MCF 10A (cell line): Measurements from ENCODE around the gene VAT1L. TPM values are rescaled to one million over a fixed set of nuclear protein-coding genes. Genes with fewer than 3 reads are reported as not detected.

Source experiments
- BruUV-seq: library from RNA; stranded (reverse); fragments of 400-500 nt; replicated peaks from 2 replicates; lab custom pipeline; 2021; lab: Mats Ljungman, UMichigan
- CTCF ChIA-PET: fragments of 300-600 bp; sonication (Branson Sonifier 250); formaldehyde crosslinking; extraction: SDS; loops from one replicate; lab custom pipeline; 2021; ENCODE audit warnings: antibody characterized with exemption, inconsistent platforms; lab: Yijun Ruan, JAX
- POLR2A ChIA-PET: fragments of 300-600, 350-650 bp; sonication (Branson Sonifier 250); formaldehyde crosslinking; extraction: SDS; loops from one replicate; lab custom pipeline; 2020; ENCODE audit warnings: antibody characterized with exemption, inconsistent platforms; lab: Yijun Ruan, JAX
- DNase-seq: peaks from one replicate; pipeline ENCODE4 v3.0.0-alpha.2; 2018; ENCODE audit not compliant: unreplicated experiment
- H3K27ac Mint-ChIP-seq: one replicate; pipeline ENCODE4 v1.8.0; 2022; ENCODE audit warnings: mild to moderate bottlenecking, low read depth, mixed read lengths; ENCODE audit not compliant: unreplicated experiment
- H3K27me3 Mint-ChIP-seq: one replicate; pipeline ENCODE4 v1.8.0; 2022; ENCODE audit warnings: mixed read lengths; ENCODE audit not compliant: insufficient read depth, unreplicated experiment
- H3K36me3 Mint-ChIP-seq: one replicate; pipeline ENCODE4 v1.8.0; 2022; ENCODE audit warnings: mild to moderate bottlenecking, moderate library complexity, mixed read lengths; ENCODE audit not compliant: insufficient read depth, unreplicated experiment
- H3K4me1 Mint-ChIP-seq: one replicate; pipeline ENCODE4 v1.8.0; 2022; ENCODE audit warnings: mixed read lengths; ENCODE audit not compliant: insufficient read depth, unreplicated experiment
- H3K4me3 Mint-ChIP-seq: one replicate; pipeline ENCODE4 v1.8.0; 2022; ENCODE audit warnings: mild to moderate bottlenecking, moderate library complexity, mixed read lengths; ENCODE audit not compliant: unreplicated experiment
- H3K9me3 Mint-ChIP-seq: one replicate; pipeline ENCODE4 v1.8.0; 2022; ENCODE audit warnings: mixed read lengths; ENCODE audit not compliant: unreplicated experiment
- intact Hi-C: fragments of 100-400 bp; cut with micrococcal nuclease; formaldehyde crosslinking; loops from 2 replicates; pipeline ENCODE4 v1.14.1; 2022
- total RNA-seq: library from RNA; stranded (reverse); gene quantifications from 2 replicates; pipeline ENCODE4 v1.2.3, GENCODE V29; 2022
- TF ChIP-seq, protein P1 (sequence below): fragments of 200-600 bp; IDR thresholded peaks from one replicate; pipeline ENCODE4 v1.8.0; 2022; ENCODE audit warnings: antibody characterized with exemption, mild to moderate bottlenecking; ENCODE audit not compliant: unreplicated experiment

VAT1L gene
- total RNA-seq, 1 experiment from 2014 or later: 1.1 TPM

- intact Hi-C loops: loop anchor here (5.0 kb wide), 2 partner anchors 43 to 47 kb away; partner anchors contain the start of gene VAT1L
- Mint-ChIP-seq H3K27me3 (peaks cover 12% of the 10 kb centered on the region), H3K36me3 (no peaks in the 10 kb centered on the region), H3K4me3 (no peak overlapping the region), H3K27ac (no peak overlapping the region), H3K9me3 (no peaks in the 10 kb centered on the region), H3K4me1 (peaks cover 13% of the 10 kb centered on the region)
- CTCF ChIA-PET: interaction anchor here (0.6 to 0.7 kb wide), 2 partner anchors 48 to 432 kb away, joined by 4 to 5 read pairs; no protein-coding TSS in a partner anchor
- BruUV-seq: no TSS peak
- TF ChIP-seq, protein P1, sequence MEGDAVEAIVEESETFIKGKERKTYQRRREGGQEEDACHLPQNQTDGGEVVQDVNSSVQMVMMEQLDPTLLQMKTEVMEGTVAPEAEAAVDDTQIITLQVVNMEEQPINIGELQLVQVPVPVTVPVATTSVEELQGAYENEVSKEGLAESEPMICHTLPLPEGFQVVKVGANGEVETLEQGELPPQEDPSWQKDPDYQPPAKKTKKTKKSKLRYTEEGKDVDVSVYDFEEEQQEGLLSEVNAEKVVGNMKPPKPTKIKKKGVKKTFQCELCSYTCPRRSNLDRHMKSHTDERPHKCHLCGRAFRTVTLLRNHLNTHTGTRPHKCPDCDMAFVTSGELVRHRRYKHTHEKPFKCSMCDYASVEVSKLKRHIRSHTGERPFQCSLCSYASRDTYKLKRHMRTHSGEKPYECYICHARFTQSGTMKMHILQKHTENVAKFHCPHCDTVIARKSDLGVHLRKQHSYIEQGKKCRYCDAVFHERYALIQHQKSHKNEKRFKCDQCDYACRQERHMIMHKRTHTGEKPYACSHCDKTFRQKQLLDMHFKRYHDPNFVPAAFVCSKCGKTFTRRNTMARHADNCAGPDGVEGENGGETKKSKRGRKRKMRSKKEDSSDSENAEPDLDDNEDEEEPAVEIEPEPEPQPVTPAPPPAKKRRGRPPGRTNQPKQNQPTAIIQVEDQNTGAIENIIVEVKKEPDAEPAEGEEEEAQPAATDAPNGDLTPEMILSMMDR: no peak
- POLR2A ChIA-PET: interaction anchor here (0.6 kb wide), 1 partner anchor 51 kb away, joined by 3 read pairs; no protein-coding TSS in a partner anchor
- peak; percentile 72 for DNase-seq
Observed at GRCh38 chr16:77833921-77834634, 45.7 kb downstream of the VAT1L start.

- H3K9me3 Mint-ChIP-seq: no peaks in the 10 kb centered on the region
- H3K4me3 Mint-ChIP-seq: no peak overlapping the region
- DNase-seq: no peak
- intact Hi-C loops: loop anchor here (5.0 kb wide), 2 partner anchors 42 to 48 kb away; partner anchors contain the start of gene VAT1L
- ChIA-PET CTCF (interaction anchor here (1.0 kb wide), 1 partner anchor 10 kb away, joined by 4 read pairs; no protein-coding TSS in a partner anchor), POLR2A (interaction anchor here (0.6 kb wide), 1 partner anchor 50 kb away, joined by 3 read pairs; no protein-coding TSS in a partner anchor)
- TF ChIP-seq, protein P1: no peak
- H3K36me3 Mint-ChIP-seq: no peaks in the 10 kb centered on the region
- peaks cover 13% of the 10 kb centered on the region for H3K4me1 Mint-ChIP-seq
- peaks cover 20% of the 10 kb centered on the region for H3K27me3 Mint-ChIP-seq
- no peak overlapping the region for H3K27ac Mint-ChIP-seq
- BruUV-seq: no TSS peak
Observed at GRCh38 chr16:77834635-77835540, 46.5 kb downstream of the VAT1L start.

DNA sequence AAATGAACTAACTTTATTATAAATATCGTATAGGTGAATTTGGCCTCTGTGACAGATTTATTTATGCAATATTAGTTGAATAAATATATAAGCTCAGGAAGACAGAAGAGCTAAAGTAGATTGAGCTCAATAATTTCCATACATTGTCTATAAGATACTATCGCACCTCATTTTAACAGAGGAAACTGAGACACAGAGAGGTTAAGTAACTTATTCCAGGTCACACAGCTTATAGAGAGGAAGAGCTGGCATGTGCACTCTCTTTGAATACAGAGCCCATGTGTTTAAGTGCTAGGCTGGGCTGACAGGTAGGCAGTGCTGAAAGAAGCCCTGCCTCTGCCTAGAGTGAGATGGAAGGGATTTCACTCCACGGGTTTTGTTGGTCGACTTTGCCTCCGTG, 48.4 kb downstream of the VAT1L start:
- ChIA-PET POLR2A (no interaction called here), CTCF (no interaction called here)
- H3K4me1 Mint-ChIP-seq: peaks cover 20% of the 10 kb centered on the region
- H3K27ac Mint-ChIP-seq: no peak overlapping the region
- H3K4me3 Mint-ChIP-seq: no peak overlapping the region
- TF ChIP-seq, protein P1: no peak
- H3K36me3 Mint-ChIP-seq: no peaks in the 10 kb centered on the region
- DNase-seq: no peak
- H3K27me3 Mint-ChIP-seq: peaks cover 30% of the 10 kb centered on the region
- BruUV-seq: no TSS peak
- no peaks in the 10 kb centered on the region for H3K9me3 Mint-ChIP-seq
- intact Hi-C loops: no loop called here
